ENCODE results near the gene GPR39.

DNA sequence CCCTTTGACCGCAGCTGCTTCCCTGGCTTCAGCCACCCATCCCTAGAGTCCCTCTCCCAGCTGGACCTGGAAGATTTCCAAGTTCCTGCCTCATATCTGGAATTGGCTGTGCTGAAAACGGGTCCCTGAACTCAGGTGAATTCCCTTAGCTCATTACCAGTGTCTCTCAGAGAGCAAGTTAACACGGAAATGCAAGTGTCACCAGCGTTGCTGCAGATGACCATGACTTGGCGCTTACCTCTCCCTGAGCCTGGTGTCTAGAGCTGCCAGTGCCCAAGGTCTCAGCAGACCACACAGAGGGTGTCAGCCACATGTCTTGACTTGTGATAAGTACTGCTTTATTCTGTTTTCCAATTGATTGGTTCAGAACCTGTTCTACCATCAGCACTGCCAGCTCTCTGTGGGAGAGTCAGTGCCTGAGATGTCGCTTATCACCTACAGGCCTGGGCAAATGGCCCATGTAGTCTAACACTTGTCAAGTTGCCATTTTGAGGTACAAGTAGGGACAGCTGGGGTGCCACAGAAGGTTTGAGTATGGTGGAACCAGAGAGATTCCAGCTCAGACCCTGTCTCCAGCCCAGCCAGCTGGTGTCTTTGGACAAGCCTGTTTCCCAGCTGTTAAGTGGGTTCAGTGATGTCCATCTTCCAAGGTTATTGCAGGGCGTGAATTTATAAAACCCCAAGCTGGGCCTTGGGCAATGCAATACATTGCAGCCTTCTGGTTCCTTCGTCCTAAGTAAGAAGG, 204.7 kb downstream of the GPR39 start:
- no peak for TF ChIP-seq POLR2A (IDR thresholded peaks at IDR 0.05; ENCODE audit: low read length)
- no peak for TF ChIP-seq POLR2AphosphoS2 (conservative IDR thresholded peaks at IDR 0.05; ENCODE audit: low read length)
- no peak for TF ChIP-seq RCOR1 (IDR thresholded peaks at IDR 0.05; ENCODE audit: low read depth, low read length)
- no peak for TF ChIP-seq JUNB (IDR thresholded peaks at IDR 0.05)
- no peak for TF ChIP-seq CHD4 (IDR thresholded peaks at IDR 0.05; ENCODE audit: borderline replicate concordance)

Data from A549 (cell line).